Nasal cavity respiratory epithelium epithelial cell of viscerocranial mucosa (primary cell): ENCODE measurements around the gene KCNQ5. TPM values are rescaled to one million over a fixed set of nuclear protein-coding genes. Genes with fewer than 3 reads are reported as not detected.

Experiments
- total RNA-seq: library from RNA; depleted of rRNA; stranded (reverse); fragments of >200 nt; gene quantifications from 2 replicates; pipeline ENCODE4 v1.2.3, GENCODE V29; 2014

The KCNQ5 gene
- 3.0 and 3.8 TPM in 2 replicates for total RNA-seq

DNA sequence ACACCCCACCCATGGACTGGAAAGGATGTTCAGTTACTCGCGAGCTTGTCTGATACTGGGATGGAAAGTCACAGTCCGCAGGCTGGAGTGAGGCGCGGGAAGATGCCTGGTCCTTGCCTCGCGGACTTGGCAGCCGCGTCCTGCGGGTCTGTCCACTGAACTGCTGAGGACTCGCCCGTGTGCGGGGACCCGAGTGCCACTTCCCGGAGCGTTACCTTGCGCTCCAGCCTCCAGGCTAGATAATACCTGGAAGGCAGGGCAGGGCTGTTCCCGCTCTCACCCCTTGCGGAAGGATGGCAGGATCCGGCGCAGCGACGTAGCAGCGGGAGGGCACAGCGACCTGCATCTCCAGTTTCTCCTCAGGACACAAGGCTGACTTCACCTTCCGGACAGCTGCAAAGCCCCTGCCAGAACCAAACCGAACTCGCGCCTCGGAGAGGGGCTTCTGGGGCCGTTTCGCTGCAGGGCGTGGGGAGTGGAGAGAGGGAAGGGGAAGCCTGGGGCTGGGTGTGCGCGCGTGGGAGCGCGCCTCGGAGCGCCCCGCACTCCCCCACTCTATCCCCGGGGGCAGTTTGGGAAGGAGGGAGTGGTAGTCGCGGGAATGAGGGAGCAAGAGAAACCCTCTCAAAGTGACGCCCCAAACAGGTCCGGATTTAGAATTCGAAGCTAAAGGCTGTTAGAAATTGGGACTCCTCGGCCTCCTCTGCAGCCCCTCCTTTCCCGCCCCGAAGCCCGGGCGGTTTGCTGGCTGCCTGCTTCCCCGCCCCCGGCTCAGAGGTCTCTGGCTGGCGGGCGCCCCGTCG, at the start of gene KCNQ5:
Gene KCNQ5 (plus strand): TSS at position 774 of the 803 bp plus-strand sequence.

DNA sequence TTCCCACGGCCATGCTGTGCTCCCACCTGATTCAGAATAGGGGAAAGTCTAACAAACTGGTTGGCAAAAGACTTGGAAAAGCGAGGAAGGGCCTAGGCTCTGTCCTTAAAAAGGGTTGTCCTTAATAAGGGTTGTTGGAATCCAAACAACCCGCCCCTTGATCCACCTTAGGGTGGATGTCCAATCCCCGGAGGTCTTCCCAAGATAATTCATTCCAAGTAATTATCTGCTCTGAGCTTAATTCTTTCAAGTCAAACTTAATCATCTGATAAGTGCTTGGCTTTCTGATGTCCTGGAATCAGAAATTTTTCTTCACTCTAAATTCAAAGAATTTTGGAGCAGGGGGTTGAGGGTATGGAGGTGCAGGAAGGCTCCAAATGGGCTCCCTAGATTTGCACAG, 603.5 kb downstream of the KCNQ5 start, which contains the start of gene KHDC1L:
Gene KHDC1L (minus strand): TSS at position 101 of the 400 bp plus-strand sequence. CDS start 88 bp downstream, at position 13.

